Natural killer cell (primary cell): ENCODE results near the gene RAB27B. TPM values are rescaled to one million over a fixed set of nuclear protein-coding genes. Genes with fewer than 3 reads are reported as not detected.

Source experiments
- ATAC-seq, 3 donors: fragments of 150-1000 bp in 2 of 3; fragments of 200-7000 bp in 1 of 3; cut with Tn5 transposase; 1 replicate in 1 of 3; 2 replicates in 2 of 3; pipeline ENCODE4 v1.10.0; 2021; ENCODE audit warnings: mild to moderate bottlenecking in 2 of 3, moderate library complexity in 2 of 3
- DNase-seq, 2 donors: peaks; one replicate each; pipeline versions ENCODE4 v3.0.0 to v3.0.0-alpha.2; 2013 to 2021; ENCODE audit warnings: mixed read lengths in 1 of 2
- H3K27ac ChIP-seq: one replicate; pipeline ENCODE4 v1.5.1; 2013; ENCODE audit warnings: mild to moderate bottlenecking, low read length
- H3K27me3 ChIP-seq: one replicate; pipeline ENCODE4 v1.6.1; 2013; ENCODE audit warnings: low read length; ENCODE audit not compliant: control insufficient read depth, insufficient read depth
- H3K36me3 ChIP-seq: one replicate; pipeline ENCODE4 v1.6.1; 2013; ENCODE audit warnings: low read length; ENCODE audit not compliant: control insufficient read depth, insufficient read depth
- H3K4me1 ChIP-seq: one replicate; pipeline ENCODE4 v1.6.1; 2013; ENCODE audit warnings: low read length; ENCODE audit not compliant: control insufficient read depth, insufficient read depth
- H3K4me3 ChIP-seq: one replicate; pipeline ENCODE4 v1.5.1; 2013; ENCODE audit warnings: low read length
- H3K9me3 ChIP-seq: one replicate; pipeline ENCODE4 v1.6.1; 2013; ENCODE audit warnings: low read length; ENCODE audit not compliant: control insufficient read depth, insufficient read depth
- H3K27ac Mint-ChIP-seq, 2 donors: one replicate each; pipeline ENCODE4 v1.8.0; 2022; ENCODE audit warnings: mild to moderate bottlenecking in 2 of 2, mixed read lengths in 2 of 2, moderate library complexity in 1 of 2
- H3K27me3 Mint-ChIP-seq, 2 donors: one replicate each; pipeline ENCODE4 v1.8.0; 2022; ENCODE audit warnings: low read depth in 2 of 2, mixed read lengths in 2 of 2
- H3K36me3 Mint-ChIP-seq: one replicate; pipeline ENCODE4 v1.8.0; 2022; ENCODE audit warnings: mixed read lengths
- H3K4me1 Mint-ChIP-seq, 2 donors: one replicate each; pipeline ENCODE4 v1.8.0; 2022; ENCODE audit warnings: mixed read lengths in 2 of 2
- H3K4me3 Mint-ChIP-seq: one replicate; pipeline ENCODE4 v1.8.0; 2022; ENCODE audit warnings: mild to moderate bottlenecking, moderate library complexity, mixed read lengths
- H3K9me3 Mint-ChIP-seq, 2 donors: one replicate each; pipeline ENCODE4 v1.8.0; 2022; ENCODE audit warnings: mixed read lengths in 2 of 2
- WGBS: methylation state at CpG from one replicate; pipeline ENCODE4 v1.1.7; 2013; ENCODE audit warnings: missing lambda C conversion rate; ENCODE audit not compliant: insufficient coverage; 5-methylcytosine and 5-hydroxymethylcytosine counted together
- intact Hi-C: fragments of 100-400 bp; cut with micrococcal nuclease; formaldehyde crosslinking; loops from one replicate; pipeline ENCODE4 v1.14.2; 2022
- total RNA-seq, 4 donors: library from RNA; stranded (reverse); fragments of 120-200 nt in 1 of 4; gene quantifications; one replicate each; pipeline versions ENCODE4 v1.2.3 to v1.2.4, GENCODE V29; 2013 to 2022
- TF ChIP-seq, protein P1 (sequence below): fragments of 200-600 bp; IDR thresholded peaks from one replicate; pipeline ENCODE4 v1.8.0; 2022; ENCODE audit warnings: antibody characterized with exemption

The RAB27B gene
- total RNA-seq, 3 donors from 2014 or later (not counting 1 experiment from before 2014, with no cell fraction given): 23.0 to 25.7 (median 24.0) TPM

DNA sequence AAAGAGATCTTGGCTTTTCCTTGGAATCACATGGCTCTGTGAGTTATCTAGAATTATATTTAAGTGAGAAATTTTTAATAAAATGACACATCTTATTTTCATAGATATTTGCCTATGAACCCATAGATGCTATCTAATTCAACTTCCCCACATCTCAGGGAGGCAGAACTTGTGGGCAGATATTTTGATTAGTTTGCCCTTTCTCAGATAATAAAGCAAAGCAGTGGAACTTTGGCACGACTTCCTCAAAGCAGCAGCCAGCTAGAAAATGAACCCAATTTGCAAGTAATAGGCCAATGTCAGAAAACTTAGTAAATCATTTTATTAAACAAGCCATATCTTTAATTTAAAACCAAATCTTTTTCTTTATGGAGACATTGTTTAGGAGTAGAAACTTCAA is 32.7 kb downstream of the RAB27B start:
- TF ChIP-seq, protein P1, sequence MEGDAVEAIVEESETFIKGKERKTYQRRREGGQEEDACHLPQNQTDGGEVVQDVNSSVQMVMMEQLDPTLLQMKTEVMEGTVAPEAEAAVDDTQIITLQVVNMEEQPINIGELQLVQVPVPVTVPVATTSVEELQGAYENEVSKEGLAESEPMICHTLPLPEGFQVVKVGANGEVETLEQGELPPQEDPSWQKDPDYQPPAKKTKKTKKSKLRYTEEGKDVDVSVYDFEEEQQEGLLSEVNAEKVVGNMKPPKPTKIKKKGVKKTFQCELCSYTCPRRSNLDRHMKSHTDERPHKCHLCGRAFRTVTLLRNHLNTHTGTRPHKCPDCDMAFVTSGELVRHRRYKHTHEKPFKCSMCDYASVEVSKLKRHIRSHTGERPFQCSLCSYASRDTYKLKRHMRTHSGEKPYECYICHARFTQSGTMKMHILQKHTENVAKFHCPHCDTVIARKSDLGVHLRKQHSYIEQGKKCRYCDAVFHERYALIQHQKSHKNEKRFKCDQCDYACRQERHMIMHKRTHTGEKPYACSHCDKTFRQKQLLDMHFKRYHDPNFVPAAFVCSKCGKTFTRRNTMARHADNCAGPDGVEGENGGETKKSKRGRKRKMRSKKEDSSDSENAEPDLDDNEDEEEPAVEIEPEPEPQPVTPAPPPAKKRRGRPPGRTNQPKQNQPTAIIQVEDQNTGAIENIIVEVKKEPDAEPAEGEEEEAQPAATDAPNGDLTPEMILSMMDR: no peak
- intact Hi-C loops: no loop called here
- Histone ChIP-seq H3K4me3 (no peak overlapping the region), H3K27ac (no peak overlapping the region), H3K4me1 (no peaks in the 10 kb centered on the region), H3K36me3 (no peaks in the 10 kb centered on the region), H3K27me3 (no peaks in the 10 kb centered on the region), H3K9me3 (no peaks in the 10 kb centered on the region)
- Mint-ChIP-seq H3K27ac (peak overlapping the region in 1 of 2 donors; percentile 37), H3K4me3 (no peak overlapping the region), H3K36me3 (peaks cover 3% of the 10 kb centered on the region), H3K4me1 (peaks cover 48 to 53% of the 10 kb centered on the region in 2 donors), H3K9me3 (no peaks in the 10 kb centered on the region), H3K27me3 (no peaks in the 10 kb centered on the region)
- DNase-seq (no peak), ATAC-seq (no peak)
- 46% methylated on average over 1 of the region's 1 CpG for WGBS

- peaks cover 31 to 48% of the 10 kb centered on the region in 2 donors for H3K4me1 Mint-ChIP-seq
- no peaks in the 10 kb centered on the region for H3K9me3 Mint-ChIP-seq
- Histone ChIP-seq H3K36me3 (no peaks in the 10 kb centered on the region), H3K27ac (no peak overlapping the region), H3K27me3 (no peaks in the 10 kb centered on the region), H3K4me1 (peaks cover 6% of the 10 kb centered on the region), H3K4me3 (no peak overlapping the region), H3K9me3 (no peaks in the 10 kb centered on the region)
- DNase-seq: no peak
- no peak overlapping the region for H3K4me3 Mint-ChIP-seq
- WGBS: 88% methylated on average over 5 of the region's 5 CpGs
- intact Hi-C loops: no loop called here
- H3K27me3 Mint-ChIP-seq: no peaks in the 10 kb centered on the region
- ATAC-seq: no peak
- H3K27ac Mint-ChIP-seq: no peak overlapping the region
- H3K36me3 Mint-ChIP-seq: no peaks in the 10 kb centered on the region
- TF ChIP-seq, protein P1: no peak
These were observed 38.9 kb downstream of the RAB27B start for GRCh38 chr18:54867131-54867530.

- no peak for DNase-seq
- Histone ChIP-seq H3K27me3 (no peaks in the 10 kb centered on the region), H3K27ac (no peak overlapping the region), H3K4me3 (no peak overlapping the region), H3K36me3 (no peaks in the 10 kb centered on the region), H3K4me1 (peaks cover 6% of the 10 kb centered on the region), H3K9me3 (no peaks in the 10 kb centered on the region)
- ATAC-seq: no peak
- peaks cover 41 to 65% of the 10 kb centered on the region in 2 donors for H3K4me1 Mint-ChIP-seq
- intact Hi-C loops: no loop called here
- WGBS: 78% methylated on average over 6 of the region's 6 CpGs
- no peak overlapping the region for H3K27ac Mint-ChIP-seq
- TF ChIP-seq, protein P1: no peak
- H3K36me3 Mint-ChIP-seq: no peaks in the 10 kb centered on the region
- H3K27me3 Mint-ChIP-seq: no peaks in the 10 kb centered on the region
- H3K4me3 Mint-ChIP-seq: no peak overlapping the region
- no peaks in the 10 kb centered on the region for H3K9me3 Mint-ChIP-seq
These were observed 43.0 kb downstream of the RAB27B start for GRCh38 chr18:54871231-54871630.

DNA sequence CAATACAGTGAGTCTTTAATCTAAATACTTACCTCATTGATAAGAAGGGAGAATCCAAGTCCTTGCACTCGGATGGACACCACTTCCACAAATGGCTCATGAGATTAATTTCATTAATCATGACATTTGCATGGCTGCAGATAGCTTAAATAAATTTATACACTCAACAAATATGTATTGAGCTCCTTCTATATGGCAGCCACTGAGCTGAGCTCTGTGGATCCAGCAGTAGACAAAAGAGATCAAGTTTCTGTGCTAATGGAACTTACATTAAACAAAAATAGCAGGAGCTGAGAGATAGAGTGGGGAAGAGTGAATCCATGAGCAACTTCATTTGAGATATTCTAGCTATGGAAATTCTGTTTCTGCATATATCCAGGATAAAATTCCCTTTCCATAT is 44.4 kb downstream of the RAB27B start:
- intact Hi-C loops: no loop called here
- ATAC-seq: no peak
- 100% methylated on average over 1 of the region's 1 CpG for WGBS

More for the DNA sequence above, 44.4 kb downstream of the RAB27B start:
- H3K27me3 Mint-ChIP-seq: no peaks in the 10 kb centered on the region
- Histone ChIP-seq H3K27ac (no peak overlapping the region), H3K4me1 (no peaks in the 10 kb centered on the region), H3K9me3 (no peaks in the 10 kb centered on the region), H3K27me3 (no peaks in the 10 kb centered on the region), H3K36me3 (no peaks in the 10 kb centered on the region), H3K4me3 (no peak overlapping the region)
- DNase-seq: no peak
- H3K27ac Mint-ChIP-seq: peak overlapping the region; percentile 63 to 83
- TF ChIP-seq, protein P1: no peak
- no peaks in the 10 kb centered on the region for H3K36me3 Mint-ChIP-seq
- H3K4me1 Mint-ChIP-seq: peaks cover 44 to 67% of the 10 kb centered on the region in 2 donors
- peak overlapping the region; percentile 47 for H3K4me3 Mint-ChIP-seq
- no peaks in the 10 kb centered on the region for H3K9me3 Mint-ChIP-seq
